Hematopoietic multipotent progenitor cell (in vitro differentiated cells): Measurements from ENCODE around the gene GTPBP10. TPM values are rescaled to one million over a fixed set of nuclear protein-coding genes. Genes with fewer than 3 reads are reported as not detected.
"Not testable (repeated sequence)": the region's sequence is repeated elsewhere in the genome, so short reads cannot be mapped to it uniquely, and the experiment has no call there.

Experiments used
- DNase-seq, 3 donors: peaks; one replicate each; pipeline ENCODE4 v3.0.0-alpha.2; 2011 to 2015; ENCODE audit warnings: low read depth in 2 of 3, low spot score in 2 of 3
- total RNA-seq: library from RNA; depleted of rRNA; stranded (reverse); fragments of >200 nt; gene quantifications from one replicate; pipeline ENCODE4 v1.2.3, GENCODE V29; 2012

The GTPBP10 gene
- total RNA-seq: 3.8 TPM

DNA sequence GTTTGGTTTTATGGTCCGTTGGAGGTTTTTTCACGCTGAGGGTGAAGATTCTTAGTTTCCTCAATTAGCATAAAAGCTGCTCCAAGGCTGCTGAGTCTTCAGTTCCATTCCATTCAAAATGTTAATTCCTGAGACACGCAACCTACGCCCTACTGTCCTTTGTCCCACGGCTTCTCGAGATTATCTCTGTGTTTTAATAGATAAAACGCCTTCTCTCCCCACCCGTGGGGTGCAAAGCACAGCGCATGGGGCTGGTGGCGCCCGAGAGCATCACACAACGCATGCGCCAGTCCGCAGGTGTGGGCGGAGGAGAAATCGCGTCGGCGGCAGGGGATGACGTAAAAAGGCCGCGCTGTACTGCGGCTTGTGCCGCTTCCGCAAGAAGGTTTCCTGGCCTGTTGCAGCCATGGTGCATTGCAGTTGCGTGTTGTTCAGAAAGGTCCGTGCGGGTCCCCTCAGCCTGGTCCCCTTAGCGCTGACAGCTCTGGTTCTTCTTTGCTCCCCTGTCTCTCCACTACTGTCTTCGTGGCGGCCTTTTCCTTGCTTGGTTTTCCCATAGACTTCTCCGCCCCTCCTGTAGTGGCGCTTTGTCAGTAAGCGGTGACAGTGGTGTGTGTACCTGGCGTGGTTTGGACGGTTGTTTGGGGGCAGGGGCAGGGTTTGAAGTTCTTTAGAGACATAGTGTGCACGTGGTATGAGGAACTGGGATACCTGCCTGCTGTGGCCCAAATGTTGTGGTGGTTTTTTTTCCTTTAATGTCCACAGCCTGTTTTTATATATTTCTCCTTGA, at the start of gene GTPBP10:
GTPBP10 (plus strand) TSS at position 381 of the 790 bp plus-strand sequence; CDS start at position 407, 26 bp downstream.
- DNase-seq: peak; percentile 95 to 97 (median 97)

DNA sequence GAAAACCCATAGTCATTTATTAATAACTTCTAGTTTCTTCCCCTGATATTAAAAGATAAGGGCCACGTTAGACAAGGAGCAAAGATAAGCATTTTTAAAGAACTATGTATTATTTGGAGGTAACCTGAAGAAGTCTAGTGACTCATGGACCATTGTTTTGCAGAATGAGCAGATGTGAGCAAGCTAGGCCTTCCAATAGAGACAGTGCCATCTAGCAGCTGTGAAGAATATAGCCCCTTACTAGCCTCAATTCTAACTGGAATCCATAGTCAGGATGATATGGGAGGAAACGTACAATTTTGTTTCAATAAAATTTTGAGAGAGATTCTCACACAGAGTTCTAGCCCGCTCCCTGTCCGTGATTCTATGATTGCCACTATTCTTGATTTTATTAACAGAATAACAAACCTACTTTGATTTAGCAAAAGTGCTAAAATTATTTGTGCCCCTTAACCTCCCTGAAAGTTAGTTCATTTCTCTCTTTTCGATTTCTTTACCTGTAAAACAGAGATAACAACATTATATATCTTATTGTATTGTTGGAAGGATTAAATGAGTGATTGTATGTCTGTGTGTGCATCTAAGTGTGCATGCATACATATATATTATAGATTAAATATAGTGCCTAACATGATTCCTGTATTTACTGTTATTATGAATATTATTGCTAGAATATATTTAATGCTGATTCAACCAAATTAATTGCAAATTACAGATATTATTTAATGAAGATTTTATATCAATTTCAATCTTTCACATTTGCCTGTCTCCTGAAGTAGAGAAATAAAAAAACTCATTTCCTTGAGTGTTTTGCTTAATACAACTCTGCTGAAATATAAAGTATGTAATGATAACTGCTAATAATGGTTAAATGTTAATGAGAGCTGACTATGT, 48.1 kb upstream of the GTPBP10 start:
- peak in 1 of 3 donors; percentile 53 for DNase-seq

GRCh38 chr7:90303241-90303640, 43.3 kb upstream of the GTPBP10 start:
- no peak for DNase-seq

DNA sequence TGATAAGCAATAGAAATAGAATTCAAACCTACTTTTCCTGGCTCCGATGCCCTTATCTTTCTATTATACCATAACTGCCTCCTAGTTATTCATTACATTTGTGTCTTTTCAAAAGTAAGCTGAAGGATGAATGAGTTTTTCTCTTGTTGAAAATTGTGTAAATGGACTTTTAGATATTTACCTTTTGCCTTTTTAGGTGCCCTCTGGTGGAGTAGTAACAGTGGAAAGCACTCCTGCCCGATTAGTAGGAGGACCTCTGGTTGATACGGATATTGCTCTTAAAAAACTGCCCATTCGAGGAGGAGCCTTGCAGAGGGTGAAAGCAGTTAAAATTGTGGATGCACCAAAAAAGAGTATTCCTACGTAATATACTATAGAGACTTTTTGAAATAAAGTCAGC, 36.6 kb upstream of the GTPBP10 start:
- DNase-seq: no peak

GRCh38 chr7:90311175-90311574, 35.3 kb upstream of the GTPBP10 start:
- DNase-seq: no peak

- peak in 2 of 3 donors; percentile 15 to 53 for DNase-seq
Measured at GRCh38 chr7:90312745-90313144, 33.8 kb upstream of the GTPBP10 start.

GRCh38 chr7:90313907-90314306, 32.6 kb upstream of the GTPBP10 start:
- DNase-seq: no peak

DNA sequence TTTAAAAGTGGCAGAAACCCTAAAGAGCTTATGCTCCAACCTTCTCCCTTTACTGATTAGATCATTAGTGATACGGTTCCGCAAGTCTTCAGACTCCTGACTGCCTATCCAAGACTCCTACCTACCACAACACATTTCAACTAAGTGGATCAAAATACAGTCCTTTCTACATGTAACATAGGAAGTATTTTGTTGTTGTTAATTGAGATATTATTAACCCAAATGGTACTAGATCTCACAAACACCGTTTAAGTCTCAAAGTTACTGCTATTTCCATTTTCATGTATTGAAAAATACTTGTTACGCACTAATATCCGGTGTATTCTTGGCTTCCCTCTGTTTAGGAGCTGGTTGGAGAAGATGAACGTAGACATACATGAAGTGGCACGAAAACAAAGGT, 26.5 kb upstream of the GTPBP10 start:
- no peak for DNase-seq

DNA sequence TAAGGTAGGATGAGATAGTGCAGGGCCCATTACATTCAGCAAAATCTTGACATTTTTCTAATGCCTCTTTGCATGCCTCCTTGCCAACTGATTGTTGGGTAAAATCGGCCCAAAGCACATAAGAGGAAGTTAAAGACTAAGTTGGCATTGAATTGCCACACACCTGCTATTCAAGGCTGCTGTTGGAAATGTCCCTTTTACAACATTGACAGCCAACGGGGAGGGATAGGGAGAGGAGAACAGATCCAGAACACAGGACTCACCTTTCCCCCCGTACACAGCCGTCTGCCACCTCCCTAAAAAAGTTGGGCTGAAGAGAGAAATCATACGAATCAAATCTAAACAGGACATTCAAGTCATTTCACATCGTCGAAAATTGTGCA, 26.1 kb upstream of the GTPBP10 start:
- DNase-seq: peak in 1 of 3 donors; percentile 29

- peak in 2 of 3 donors; percentile 21 to 39 for DNase-seq
Measured at GRCh38 chr7:90320801-90321494, 25.6 kb upstream of the GTPBP10 start, which contains the start of gene FAM237B. Gene FAM237B (minus strand): TSS chr7:90321304. CDS start chr7:90319748, 1,556 bp downstream.

DNA sequence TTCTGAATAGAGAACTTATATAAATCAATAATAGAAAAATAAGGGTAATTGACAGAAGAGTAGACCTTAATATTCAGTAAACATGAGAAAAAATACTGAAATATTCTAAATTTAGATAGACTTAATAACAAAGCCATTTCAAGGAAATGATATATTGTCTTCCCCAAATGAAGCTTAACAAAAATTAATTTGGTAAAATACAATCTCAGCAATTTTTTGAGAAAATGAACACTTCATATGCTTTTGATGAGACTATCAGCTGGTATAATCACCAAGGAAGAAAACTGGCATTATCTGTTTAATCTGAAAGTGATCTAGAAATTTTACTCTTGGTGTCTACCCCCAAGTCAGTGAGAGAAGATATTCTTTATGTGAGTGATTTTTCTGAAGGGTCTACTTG, 23.7 kb upstream of the GTPBP10 start:
- no peak for DNase-seq

GRCh38 chr7:90326500-90326899, 20.0 kb upstream of the GTPBP10 start:
- no peak for DNase-seq

DNA sequence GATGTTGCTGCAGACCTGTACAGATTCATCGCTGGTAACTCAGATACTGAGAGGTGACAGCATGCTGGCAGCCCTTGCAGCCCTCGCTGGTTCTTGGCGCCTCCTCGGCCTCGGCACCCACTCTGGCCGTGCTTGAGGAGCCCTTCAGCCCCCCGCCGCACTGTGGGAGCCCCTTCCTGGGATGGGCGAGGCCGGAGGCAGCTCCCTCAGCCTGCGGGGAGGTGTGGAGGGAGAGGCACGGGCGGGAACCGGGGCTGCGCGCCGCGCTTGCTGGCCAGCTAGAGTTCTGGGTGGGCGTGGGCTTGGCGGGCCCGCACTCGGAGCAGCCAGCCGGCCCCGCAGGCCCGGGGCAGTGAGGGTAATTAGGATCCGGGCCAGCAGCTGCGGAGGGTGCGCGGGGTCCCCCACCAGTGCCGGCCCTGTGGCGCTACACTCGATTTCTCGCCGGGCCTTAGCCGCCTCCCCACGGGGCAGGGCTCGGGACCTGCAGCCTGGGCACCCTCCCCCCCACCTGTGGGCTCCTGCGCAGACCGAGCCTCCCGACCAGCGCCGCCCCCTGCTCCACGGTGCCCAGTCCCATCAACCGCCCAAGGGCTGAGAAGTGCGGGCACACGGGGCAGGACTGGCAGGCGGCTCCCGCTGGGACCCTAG, 12.2 kb upstream of the GTPBP10 start:
- DNase-seq: no peak

- not testable (repeated sequence) for DNase-seq
Measured at GRCh38 chr7:90334926-90335325, 11.6 kb upstream of the GTPBP10 start.

GRCh38 chr7:90337106-90337505, 9.4 kb upstream of the GTPBP10 start:
- no peak for DNase-seq

GRCh38 chr7:90345016-90345415, 1.5 kb upstream of the GTPBP10 start:
- DNase-seq: no peak

DNA sequence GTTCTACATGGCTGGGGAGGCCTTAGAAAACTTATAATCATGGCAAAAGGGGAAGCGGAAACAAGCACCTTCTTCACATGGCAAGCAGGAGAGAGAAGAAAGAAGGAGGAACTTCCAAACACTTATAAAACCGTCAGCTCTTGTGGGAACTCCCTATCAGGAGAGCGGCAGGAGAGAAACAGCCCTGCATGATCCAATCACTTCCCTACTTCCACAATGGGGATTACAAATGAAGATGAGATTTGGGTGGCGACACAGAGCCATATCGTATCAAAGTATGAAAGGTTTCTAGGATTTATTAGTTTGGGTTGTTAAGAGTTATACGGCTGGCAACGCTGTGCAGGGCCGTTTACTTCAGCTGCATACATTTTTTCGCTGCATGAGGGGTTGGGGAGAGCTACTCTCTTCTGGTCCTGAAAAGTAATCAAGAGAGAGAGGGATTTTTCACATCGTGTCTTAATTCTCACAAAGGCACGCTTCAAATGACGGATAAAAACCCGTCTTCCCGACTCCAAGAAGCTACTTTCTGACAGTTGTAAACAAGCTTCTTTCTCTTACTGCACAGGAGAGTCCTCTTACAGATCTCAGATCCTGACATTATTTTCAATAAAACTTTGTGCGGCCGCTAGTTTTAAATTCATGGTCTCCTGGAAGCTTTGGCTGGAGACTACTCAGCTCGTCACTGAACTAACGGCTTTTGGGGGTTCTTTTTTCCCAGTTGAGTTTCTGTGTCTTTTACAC, 751 bp upstream of the GTPBP10 start:
- peak in 2 of 3 donors; percentile 6 to 14 for DNase-seq

- no peak for DNase-seq
Measured at GRCh38 chr7:90347759-90348158, 1.2 kb downstream of the GTPBP10 start.

DNA sequence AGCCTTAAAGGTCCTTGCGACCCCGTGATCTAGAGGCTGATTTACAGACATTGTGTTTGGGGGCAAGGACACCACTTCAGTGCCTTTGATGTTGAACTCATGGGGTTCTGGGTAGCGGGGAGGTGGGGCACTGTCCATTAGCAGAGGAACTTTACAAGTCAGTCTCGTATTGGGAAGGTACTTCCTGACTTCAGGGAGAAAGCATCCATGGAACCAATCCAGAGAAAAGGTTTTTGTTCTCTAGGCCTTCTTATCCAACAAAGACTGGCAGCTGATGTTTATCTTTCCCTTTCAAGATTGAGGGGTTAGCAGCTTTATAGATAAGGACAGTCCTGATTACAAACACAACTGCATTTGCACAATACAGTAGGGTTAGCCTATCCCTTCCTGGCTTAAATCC, 2.8 kb downstream of the GTPBP10 start:
- DNase-seq: no peak

DNA sequence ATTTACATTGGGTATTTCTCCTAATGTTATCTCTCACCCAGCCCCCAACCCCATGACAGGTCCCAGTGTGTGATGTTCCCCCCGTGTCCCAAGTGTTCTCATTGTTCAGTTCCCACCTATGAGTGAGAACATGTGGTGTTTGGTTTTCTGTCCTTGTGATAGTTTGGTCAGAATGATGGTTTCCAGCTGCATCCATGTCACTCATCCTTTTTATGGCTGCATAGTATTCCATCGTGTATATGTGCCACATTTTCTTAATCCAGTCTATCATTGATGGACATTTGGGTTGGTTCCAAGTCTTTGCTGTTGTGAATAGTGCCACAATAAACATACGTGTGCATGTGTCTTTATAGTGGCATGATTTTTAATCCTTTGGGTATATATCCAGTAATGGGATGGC, 3.5 kb downstream of the GTPBP10 start:
- not testable (repeated sequence) for DNase-seq
